HT-29 (cell line): ENCODE measurements around the gene NPY. TPM values are rescaled to one million over a fixed set of nuclear protein-coding genes. Genes with fewer than 3 reads are reported as not detected.

Experiments used
- DNase-seq: peaks from one replicate; pipeline ENCODE4 v3.0.0-alpha.2; 2015; ENCODE audit warnings: low spot score
- total RNA-seq: library from RNA; depleted of rRNA; stranded (reverse); fragments of >200 nt; shearing (Covaris generic); gene quantifications from 2 replicates; pipeline ENCODE4 v1.2.3, GENCODE V29; 2014

The NPY gene
- total RNA-seq, 1 experiment from 2014 or later, result not detected

- DNase-seq, result no peak
Measured at GRCh38 chr7:24313777-24314176, 29.8 kb downstream of the NPY start.

- no peak for DNase-seq
Measured at GRCh38 chr7:24316340-24316739, 32.4 kb downstream of the NPY start.

- no peak for DNase-seq
Measured at GRCh38 chr7:24318326-24318725, 34.3 kb downstream of the NPY start.

- no peak for DNase-seq
Measured at GRCh38 chr7:24319209-24319608, 35.2 kb downstream of the NPY start.

- DNase-seq, result no peak
Measured at GRCh38 chr7:24323961-24324480, 40.0 kb downstream of the NPY start.

- DNase-seq, result no peak
Measured at GRCh38 chr7:24325708-24326107, 41.7 kb downstream of the NPY start.

- DNase-seq, result no peak
Measured at GRCh38 chr7:24328050-24328449, 44.1 kb downstream of the NPY start.

- DNase-seq, result no peak
Measured at GRCh38 chr7:24328894-24329293, 44.9 kb downstream of the NPY start.

- no peak for DNase-seq
Measured at GRCh38 chr7:24334012-24334411, 50.0 kb downstream of the NPY start.

- no peak for DNase-seq
Measured at GRCh38 chr7:24334627-24335026, 50.6 kb downstream of the NPY start.

GRCh38 chr7:24336461-24336860, 52.5 kb downstream of the NPY start:
- no peak for DNase-seq

GRCh38 chr7:24337180-24337579, 53.2 kb downstream of the NPY start:
- no peak for DNase-seq

- DNase-seq, result no peak
Measured at GRCh38 chr7:24339575-24339974, 55.6 kb downstream of the NPY start.

- DNase-seq, result no peak
Measured at GRCh38 chr7:24340727-24341126, 56.7 kb downstream of the NPY start.
